Measurements from ENCODE around the gene UCN. TPM values are rescaled to one million over a fixed set of nuclear protein-coding genes. Genes with fewer than 3 reads are reported as not detected.
"Not testable (repeated sequence)": the region's sequence is repeated elsewhere in the genome, so short reads cannot be mapped to it uniquely, and the experiment has no call there.

The UCN gene, protein sequence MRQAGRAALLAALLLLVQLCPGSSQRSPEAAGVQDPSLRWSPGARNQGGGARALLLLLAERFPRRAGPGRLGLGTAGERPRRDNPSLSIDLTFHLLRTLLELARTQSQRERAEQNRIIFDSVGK
- 6.6 and 14.8 TPM in 2 replicates for total RNA-seq
- polyA plus RNA-seq: 3.2 and 5.8 TPM in 2 replicates

DNA sequence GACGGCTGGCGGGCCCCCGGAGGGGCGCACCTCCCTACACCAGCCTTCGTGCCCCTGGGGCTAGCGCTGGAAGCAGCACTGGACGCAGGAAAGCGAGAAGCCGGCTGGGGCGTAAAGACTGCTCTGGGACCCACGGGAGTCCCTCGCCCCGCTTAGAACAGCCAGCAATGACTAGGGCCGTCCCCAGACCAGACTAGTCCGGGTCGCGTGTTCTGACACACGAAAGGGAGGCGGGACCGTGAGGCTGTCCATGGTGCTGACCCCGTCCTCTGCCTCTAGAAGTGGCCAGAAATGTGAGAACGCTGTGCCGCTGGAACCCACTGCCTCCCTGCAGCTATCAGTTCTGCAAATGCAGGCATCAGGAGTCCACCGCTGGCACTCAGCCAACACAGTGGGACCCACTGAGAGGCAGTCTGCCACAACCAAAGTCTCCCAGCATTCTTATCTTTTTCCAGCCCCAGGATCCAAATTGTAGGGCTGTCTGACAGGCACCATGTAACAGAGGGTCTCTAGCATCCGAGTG is at the start of gene UCN:
Gene UCN (minus strand): TSS at position 87 of the 523 bp plus-strand sequence. CDS start 550 bp downstream, outside the sequence.
- TF ChIP-seq, protein P1, sequence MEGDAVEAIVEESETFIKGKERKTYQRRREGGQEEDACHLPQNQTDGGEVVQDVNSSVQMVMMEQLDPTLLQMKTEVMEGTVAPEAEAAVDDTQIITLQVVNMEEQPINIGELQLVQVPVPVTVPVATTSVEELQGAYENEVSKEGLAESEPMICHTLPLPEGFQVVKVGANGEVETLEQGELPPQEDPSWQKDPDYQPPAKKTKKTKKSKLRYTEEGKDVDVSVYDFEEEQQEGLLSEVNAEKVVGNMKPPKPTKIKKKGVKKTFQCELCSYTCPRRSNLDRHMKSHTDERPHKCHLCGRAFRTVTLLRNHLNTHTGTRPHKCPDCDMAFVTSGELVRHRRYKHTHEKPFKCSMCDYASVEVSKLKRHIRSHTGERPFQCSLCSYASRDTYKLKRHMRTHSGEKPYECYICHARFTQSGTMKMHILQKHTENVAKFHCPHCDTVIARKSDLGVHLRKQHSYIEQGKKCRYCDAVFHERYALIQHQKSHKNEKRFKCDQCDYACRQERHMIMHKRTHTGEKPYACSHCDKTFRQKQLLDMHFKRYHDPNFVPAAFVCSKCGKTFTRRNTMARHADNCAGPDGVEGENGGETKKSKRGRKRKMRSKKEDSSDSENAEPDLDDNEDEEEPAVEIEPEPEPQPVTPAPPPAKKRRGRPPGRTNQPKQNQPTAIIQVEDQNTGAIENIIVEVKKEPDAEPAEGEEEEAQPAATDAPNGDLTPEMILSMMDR (IDR thresholded peaks at IDR 0.05; ENCODE audit: low read depth, low read length): no peak
- Histone ChIP-seq H3K27me3 (peaks cover 40% of the 10 kb centered on the region), H3K9me3 (ENCODE audit: low read depth) (no peaks in the 10 kb centered on the region), H3K4me3 (no peak within 1 kb of the TSS), H3K36me3 (peaks cover 6% of the 10 kb centered on the region), H3K27ac (no peak within 1 kb of the TSS), H3K4me1 (ENCODE audit: low read depth) (no peaks in the 10 kb centered on the region)
- peak; percentile 62 to 91 for DNase-seq (ENCODE audit: low read depth in 1 of 2, low spot score in 1 of 2)

DNA sequence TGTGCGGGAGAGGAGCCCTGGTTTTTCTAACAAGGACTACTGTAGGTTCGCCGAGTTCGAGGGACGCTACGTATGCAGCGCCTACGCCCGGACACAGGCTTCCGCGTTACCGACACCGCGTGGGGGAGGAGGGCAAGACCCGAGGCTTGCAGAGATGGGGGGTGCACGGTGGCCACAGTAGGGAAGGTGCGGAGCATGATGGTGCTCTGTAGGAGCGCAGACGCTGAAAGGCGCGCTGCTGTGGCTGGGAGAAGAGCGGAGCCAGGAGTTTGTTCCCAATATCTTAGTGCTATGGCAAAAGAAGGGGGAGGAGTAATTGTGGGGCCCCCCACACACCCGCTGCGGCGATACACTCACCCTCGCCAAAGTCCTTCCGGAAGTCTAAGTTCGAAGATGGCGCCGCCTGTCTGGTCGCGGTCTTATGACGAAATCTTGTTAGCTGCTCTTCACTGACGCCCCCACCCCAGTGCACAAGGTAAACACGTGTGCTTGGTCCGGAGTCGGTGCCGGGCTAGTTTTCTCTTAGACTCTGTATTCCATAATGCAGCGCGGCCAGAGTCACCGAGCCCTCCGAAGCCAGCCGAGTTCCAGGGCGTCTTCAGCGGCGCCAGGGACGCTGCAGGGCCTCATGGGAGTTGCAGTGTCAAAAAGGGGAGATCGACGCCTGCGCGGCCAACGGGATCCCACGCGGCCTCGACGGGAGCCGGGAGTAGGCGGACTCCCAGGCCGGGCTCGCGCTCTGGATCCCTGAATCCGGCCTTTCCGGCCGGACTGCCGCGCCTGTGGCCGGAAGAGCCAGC is 48.3 kb upstream of the UCN start, which contains the start of gene GTF3C2:
Gene GTF3C2 (minus strand): TSS at position 383 of the 800 bp plus-strand sequence. CDS start 13,210 bp downstream, outside the sequence.
- peak; percentile 98 to 99 for DNase-seq (ENCODE audit: low read depth in 1 of 2, low spot score in 1 of 2)
- TF ChIP-seq, protein P1 (IDR thresholded peaks at IDR 0.05; ENCODE audit: low read depth, low read length): no peak
- Histone ChIP-seq H3K36me3 (no peaks in the 10 kb centered on the region), H3K4me1 (ENCODE audit: low read depth) (no peaks in the 10 kb centered on the region), H3K27ac (peak within 1 kb of the TSS; percentile 96), H3K27me3 (no peaks in the 10 kb centered on the region), H3K4me3 (peak within 1 kb of the TSS; percentile 68), H3K9me3 (ENCODE audit: low read depth) (no peaks in the 10 kb centered on the region)

DNA sequence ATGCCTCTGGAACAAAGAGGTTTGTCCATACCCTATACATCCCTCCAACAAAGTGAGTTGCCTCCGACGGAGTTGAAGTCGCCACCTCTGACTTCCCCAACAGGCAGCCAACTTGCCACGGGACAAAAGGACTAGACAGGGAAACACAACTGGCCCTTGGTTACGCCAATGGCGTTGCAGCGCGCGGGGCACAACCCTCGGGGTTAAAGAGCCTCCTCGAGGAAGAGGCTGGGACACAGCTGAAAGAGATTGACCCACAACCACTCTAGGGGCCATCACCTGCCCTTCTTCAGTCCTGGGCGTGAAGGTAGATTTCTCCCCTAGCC is 47.8 kb upstream of the UCN start:
- TF ChIP-seq, protein P1 (IDR thresholded peaks at IDR 0.05; ENCODE audit: low read depth, low read length): no peak
- H3K27me3 ChIP-seq: no peaks in the 10 kb centered on the region
- peak overlapping the region; percentile 96 for H3K27ac ChIP-seq
- DNase-seq (ENCODE audit: low read depth in 1 of 2, low spot score in 1 of 2): peak in 1 of 2 donors; percentile 62
- H3K4me1 ChIP-seq (ENCODE audit: low read depth): no peaks in the 10 kb centered on the region
- H3K4me3 ChIP-seq: peak overlapping the region; percentile 68
- no peaks in the 10 kb centered on the region for H3K9me3 ChIP-seq (ENCODE audit: low read depth)
- H3K36me3 ChIP-seq: no peaks in the 10 kb centered on the region

DNA sequence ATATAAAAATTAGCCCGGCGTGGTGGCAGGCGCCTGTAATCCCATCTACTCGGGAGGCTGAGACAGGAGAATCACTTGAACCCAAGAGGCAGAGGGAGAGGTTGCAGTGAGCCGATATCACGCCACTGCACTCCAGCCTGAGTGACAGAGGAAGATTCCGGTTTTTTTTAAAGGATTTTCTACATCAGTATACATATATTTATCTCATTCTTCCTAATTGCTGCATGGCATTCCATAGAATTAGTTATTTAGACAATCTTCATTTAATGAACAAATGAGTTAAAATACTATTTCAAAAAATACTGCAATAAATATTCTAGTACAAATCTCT is 46.3 kb upstream of the UCN start:
- TF ChIP-seq, protein P1 (IDR thresholded peaks at IDR 0.05; ENCODE audit: low read depth, low read length): no peak
- no peak for DNase-seq (ENCODE audit: low read depth in 1 of 2, low spot score in 1 of 2)
- Histone ChIP-seq H3K4me1 (ENCODE audit: low read depth) (no peaks in the 10 kb centered on the region), H3K9me3 (ENCODE audit: low read depth) (no peaks in the 10 kb centered on the region), H3K27ac (no peak overlapping the region), H3K36me3 (no peaks in the 10 kb centered on the region), H3K27me3 (no peaks in the 10 kb centered on the region), H3K4me3 (no peak overlapping the region)

DNA sequence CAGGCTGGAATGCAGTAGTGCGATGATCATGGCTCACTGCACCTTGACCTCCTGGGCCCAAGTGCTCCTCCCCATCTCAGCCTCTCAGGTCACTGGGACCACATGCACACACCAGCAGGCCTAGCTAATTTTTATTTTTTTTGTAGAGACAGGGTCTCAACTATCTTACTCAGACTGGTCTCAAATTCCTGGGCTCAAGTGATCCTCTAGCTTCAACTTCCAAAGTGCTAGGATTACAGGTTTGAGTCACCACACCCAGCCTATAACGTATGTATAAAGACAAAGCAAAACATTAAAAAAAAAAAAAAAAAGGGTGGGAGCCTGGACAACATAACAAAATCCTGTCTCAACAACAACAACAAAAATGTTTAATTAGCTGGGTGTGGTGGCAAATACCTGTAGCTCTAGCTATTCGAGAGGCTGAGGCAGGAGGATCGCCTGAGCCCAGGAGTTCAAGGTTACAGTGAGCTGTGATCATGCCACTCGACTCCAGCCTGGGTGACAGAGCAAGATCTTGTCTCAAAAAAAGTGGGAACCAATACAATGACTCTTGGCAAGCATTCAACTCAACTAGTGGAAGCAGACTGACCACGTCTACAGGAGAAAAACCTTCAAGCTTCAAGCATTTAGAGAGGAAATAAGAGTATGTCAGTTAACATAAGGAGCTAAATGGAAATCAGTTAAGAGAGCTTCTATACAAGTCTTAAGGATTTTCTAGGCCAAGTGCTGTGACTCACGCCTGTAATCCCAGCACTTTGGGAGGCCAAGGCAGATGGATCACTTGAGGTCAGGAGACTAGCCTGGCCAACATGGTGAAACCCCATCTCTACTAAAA is 45.7 kb upstream of the UCN start:
- no peak overlapping the region for H3K27ac ChIP-seq
- TF ChIP-seq, protein P1 (IDR thresholded peaks at IDR 0.05; ENCODE audit: low read depth, low read length): no peak
- DNase-seq (ENCODE audit: low read depth in 1 of 2, low spot score in 1 of 2): peak in 1 of 2 donors; percentile 32
- no peak overlapping the region for H3K4me3 ChIP-seq
- no peaks in the 10 kb centered on the region for H3K36me3 ChIP-seq
- H3K27me3 ChIP-seq: no peaks in the 10 kb centered on the region
- no peaks in the 10 kb centered on the region for H3K4me1 ChIP-seq (ENCODE audit: low read depth)
- no peaks in the 10 kb centered on the region for H3K9me3 ChIP-seq (ENCODE audit: low read depth)

DNA sequence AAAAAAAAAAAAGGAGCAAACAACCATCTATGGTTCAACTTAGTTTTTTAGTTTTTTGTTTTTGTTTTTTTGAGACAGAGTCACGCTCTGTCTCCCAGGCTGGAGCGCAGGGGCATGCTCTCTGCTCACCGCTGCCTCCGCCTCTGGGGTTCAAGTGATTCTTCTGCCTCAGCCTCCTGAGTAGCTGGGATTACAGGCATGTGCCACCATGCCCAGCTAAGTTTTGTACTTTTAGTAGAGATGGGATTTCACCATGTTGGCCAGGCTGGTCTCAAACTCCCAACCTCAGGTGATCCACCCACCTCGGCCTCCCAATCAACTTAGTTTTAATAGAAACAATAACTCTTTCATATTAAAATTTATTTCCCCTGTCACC is 45.1 kb upstream of the UCN start:
- not testable (repeated sequence) for H3K27me3 ChIP-seq; H3K36me3 ChIP-seq; H3K9me3 ChIP-seq (ENCODE audit: low read depth); DNase-seq (ENCODE audit: low read depth in 1 of 2, low spot score in 1 of 2); H3K4me1 ChIP-seq (ENCODE audit: low read depth); H3K27ac ChIP-seq; H3K4me3 ChIP-seq
